H1 (cell line): ENCODE measurements around the gene FNIP2. TPM values are rescaled to one million over a fixed set of nuclear protein-coding genes. Genes with fewer than 3 reads are reported as not detected.

Experiments used
- CTCF ChIA-PET: fragments of 300-600 bp; sonication (Branson Sonifier 250); formaldehyde crosslinking; loops from one replicate; lab custom pipeline; 2021; ENCODE audit not compliant: partially characterized antibody; lab: Charles Lee
- POLR2A ChIA-PET: fragments of 300-600 bp; sonication (Branson Sonifier 250); formaldehyde crosslinking; loops from one replicate; lab custom pipeline; 2021; ENCODE audit warnings: inconsistent platforms; ENCODE audit not compliant: partially characterized antibody; lab: Charles Lee
- DNase-seq, 2 experiments: peaks; one replicate each; pipeline versions ENCODE4 v3.0.0 to v3.0.0-alpha.2; 2010 to 2022; ENCODE audit warnings: low spot score in 2 of 2, low read depth in 1 of 2, mixed read lengths in 1 of 2
- FAIRE-seq: peaks from 2 replicates; lab custom pipeline; 2011; peaks lifted over from hg19 to GRCh38; lab: Jason Lieb, UNC
- H2AFZ ChIP-seq: 2 replicates; pipeline ENCODE4 v1.8.1; 2012; ENCODE audit warnings: low read length, inconsistent platforms
- H2AK5ac ChIP-seq: 2 replicates; pipeline ENCODE4 v1.6.1; 2013; ENCODE audit warnings: low read depth, low read length
- H2BK120ac ChIP-seq: replicated peaks from 2 replicates; pipeline ENCODE3; 2013; ENCODE audit warnings: low read depth, low read length, inconsistent platforms
- H2BK12ac ChIP-seq: 2 replicates; pipeline ENCODE4 v1.6.1; 2013; ENCODE audit warnings: low read depth, low read length
- H2BK15ac ChIP-seq: 2 replicates; pipeline ENCODE4 v1.6.1; 2013; ENCODE audit warnings: low read length
- H2BK20ac ChIP-seq: 2 replicates; pipeline ENCODE4 v1.6.1; 2013; ENCODE audit warnings: low read length
- H2BK5ac ChIP-seq: 2 replicates; pipeline ENCODE4 v1.6.1; 2013; ENCODE audit warnings: low read depth, low read length
- H3K14ac ChIP-seq: 2 replicates; pipeline ENCODE4 v1.6.1; 2013; ENCODE audit warnings: inconsistent platforms; ENCODE audit not compliant: insufficient read length
- H3K18ac ChIP-seq: 2 replicates; pipeline ENCODE4 v1.6.1; 2013; ENCODE audit warnings: low read length; ENCODE audit errors: extremely low read depth
- H3K23ac ChIP-seq: 2 replicates; pipeline ENCODE4 v1.6.1; 2013; ENCODE audit warnings: inconsistent platforms; ENCODE audit not compliant: insufficient read length
- H3K23me2 ChIP-seq: 2 replicates; pipeline ENCODE4 v1.6.1; 2013; ENCODE audit warnings: low read depth, low read length
- H3K27ac ChIP-seq: 2 replicates; pipeline ENCODE4 v1.6.1; 2011; ENCODE audit warnings: low read depth, low read length, inconsistent platforms
- H3K27me3 ChIP-seq, 4 experiments: replicated peaks in 1 of 4; 1 replicate in 1 of 4; 2 replicates in 3 of 4; pipeline versions ENCODE4 v1.6.1 to v1.8.1; 2011 to 2013; ENCODE audit warnings: low read length in 3 of 4, mild to moderate bottlenecking in 3 of 4, inconsistent platforms in 2 of 4, mixed read lengths in 2 of 4, moderate library complexity in 1 of 4; ENCODE audit not compliant: control insufficient read depth in 3 of 4, insufficient read depth in 3 of 4; ENCODE audit errors: extremely low read depth in 1 of 4
- H3K36me3 ChIP-seq, 4 experiments: 2 replicates each; pipeline versions ENCODE4 v1.6.1 to v1.8.1; 2011 to 2013; ENCODE audit warnings: mild to moderate bottlenecking in 4 of 4, low read length in 3 of 4, moderate library complexity in 2 of 4, control low read depth in 1 of 4, inconsistent platforms in 1 of 4; ENCODE audit not compliant: insufficient read depth in 4 of 4, control insufficient read depth in 2 of 4
- H3K4ac ChIP-seq: replicated peaks from 2 replicates; pipeline ENCODE3; 2013; ENCODE audit warnings: low read length, low read depth, mixed read lengths, inconsistent platforms; ENCODE audit not compliant: insufficient read length
- H3K4me1 ChIP-seq, 4 experiments: replicated peaks in 1 of 4; 1 replicate in 1 of 4; 2 replicates in 3 of 4; pipeline versions ENCODE4 v1.6.1 to v1.8.1; 2011 to 2013; ENCODE audit warnings: low read length in 3 of 4, inconsistent platforms in 2 of 4, mixed read lengths in 1 of 4; ENCODE audit not compliant: insufficient read depth in 4 of 4, control insufficient read depth in 3 of 4
- H3K4me2 ChIP-seq, 2 experiments: 2 replicates each; pipeline versions ENCODE4 v1.6.1 to v1.8.1; 2011 to 2013; ENCODE audit warnings: low read depth in 2 of 2, low read length in 2 of 2, control low read depth in 1 of 2, inconsistent platforms in 1 of 2, mild to moderate bottlenecking in 1 of 2; ENCODE audit not compliant: insufficient read depth in 1 of 2
- H3K4me3 ChIP-seq, 4 experiments: fragments of 200-600, 300-600 bp in 1 of 4; sonication (generic), shearing (Covaris generic), sonication (Bioruptor Twin) in 1 of 4; 2 replicates each; pipeline versions ENCODE4 v1.5.1 to v1.8.1; 2011 to 2016; ENCODE audit warnings: low read length in 4 of 4, low read depth in 3 of 4, control low read depth in 2 of 4, inconsistent platforms in 2 of 4, mild to moderate bottlenecking in 2 of 4, mixed read lengths in 1 of 4, moderate library complexity in 1 of 4; ENCODE audit not compliant: insufficient read depth in 2 of 4; ENCODE audit errors: extremely low read depth in 1 of 4
- H3K56ac ChIP-seq: replicated peaks from 2 replicates; pipeline ENCODE3; 2013; ENCODE audit warnings: low read depth, mild to moderate bottlenecking, mixed read lengths, low read length, inconsistent platforms; ENCODE audit not compliant: insufficient read length
- H3K79me1 ChIP-seq: 2 replicates; pipeline ENCODE4 v1.6.1; 2013; ENCODE audit warnings: low read depth, low read length, control low read depth
- H3K79me2 ChIP-seq, 2 experiments: 2 replicates each; pipeline versions ENCODE4 v1.6.1 to v1.8.1; 2012 to 2013; ENCODE audit warnings: low read length in 2 of 2, mild to moderate bottlenecking in 2 of 2, inconsistent platforms in 1 of 2; ENCODE audit not compliant: insufficient read depth in 2 of 2, control insufficient read depth in 1 of 2
- H3K9ac ChIP-seq, 4 experiments: replicated peaks in 1 of 4; 1 replicate in 1 of 4; 2 replicates in 3 of 4; pipeline versions ENCODE4 v1.6.1 to v1.8.1; 2011 to 2013; ENCODE audit warnings: low read depth in 3 of 4, low read length in 3 of 4, control low read depth in 2 of 4, mild to moderate bottlenecking in 2 of 4, moderate library complexity in 2 of 4, inconsistent platforms in 1 of 4; ENCODE audit errors: extremely low read depth in 1 of 4
- H3K9me3 ChIP-seq, 2 experiments: 2 replicates each; pipeline versions ENCODE4 v1.6.1 to v1.8.1; 2012 to 2013; ENCODE audit warnings: mild to moderate bottlenecking in 2 of 2, moderate library complexity in 2 of 2, control low read depth in 1 of 2, inconsistent platforms in 1 of 2, low read depth in 1 of 2, low read length in 1 of 2, mixed read lengths in 1 of 2; ENCODE audit not compliant: insufficient read depth in 2 of 2
- H4K20me1 ChIP-seq, 2 experiments: replicated peaks in 1 of 2; 2 replicates each; pipeline versions ENCODE3 to v1.8.1; 2011 to 2013; ENCODE audit warnings: inconsistent platforms in 2 of 2, low read length in 2 of 2, mild to moderate bottlenecking in 1 of 2; ENCODE audit not compliant: insufficient read depth in 2 of 2, control insufficient read depth in 1 of 2
- H4K5ac ChIP-seq: 2 replicates; pipeline ENCODE4 v1.6.1; 2013; ENCODE audit warnings: low read length, low read depth, mixed read lengths, inconsistent platforms; ENCODE audit not compliant: insufficient read length
- H4K8ac ChIP-seq: 2 replicates; pipeline ENCODE4 v1.8.0; 2013; ENCODE audit warnings: mild to moderate bottlenecking, moderate library complexity, low read length, inconsistent platforms; ENCODE audit not compliant: insufficient read depth; ENCODE audit errors: extremely low read depth
- H4K91ac ChIP-seq: replicated peaks from 2 replicates; pipeline ENCODE3; 2013; ENCODE audit warnings: low read length, mixed read lengths, inconsistent platforms; ENCODE audit not compliant: insufficient read length
- ASH2L ChIP-seq: fragments of 200-600, 300-600 bp; sonication (generic); IDR thresholded peaks from one replicate; pipeline ENCODE4 v1.7.1; 2017; ENCODE audit warnings: low read length
- BACH1 ChIP-seq: IDR thresholded peaks from 2 replicates; pipeline ENCODE4 v1.6.1; 2012; ENCODE audit warnings: low read length, improper control_type of control experiment
- CEBPB ChIP-seq: IDR thresholded peaks from 2 replicates; pipeline ENCODE4 v1.6.1; 2012; ENCODE audit warnings: low read depth, low read length
- CHD1 ChIP-seq: IDR thresholded peaks from 2 replicates; pipeline ENCODE4 v1.6.1; 2012; ENCODE audit warnings: low read depth, low read length, improper control_type of control experiment
- CREB1 ChIP-seq: IDR thresholded peaks from 2 replicates; pipeline ENCODE4 v1.6.1; 2012; ENCODE audit warnings: inconsistent platforms
- CTBP2 ChIP-seq: IDR thresholded peaks from 2 replicates; pipeline ENCODE4 v1.7.0; 2011; ENCODE audit warnings: borderline replicate concordance, mild to moderate bottlenecking, moderate library complexity, mixed read lengths, low read length; ENCODE audit not compliant: insufficient read depth, insufficient read length
- GABPA ChIP-seq: IDR thresholded peaks from 2 replicates; pipeline ENCODE4 v1.6.1; 2011; ENCODE audit warnings: mild to moderate bottlenecking, low read length, moderate library complexity, borderline replicate concordance; ENCODE audit not compliant: insufficient read depth
- KDM1A ChIP-seq: fragments of 200-600, 300-600 bp; sonication (generic); IDR thresholded peaks from 2 replicates; pipeline ENCODE4 v1.7.1; 2016; ENCODE audit warnings: mild to moderate bottlenecking, low read length, borderline replicate concordance
- POU5F1 ChIP-seq: IDR thresholded peaks from 2 replicates; pipeline ENCODE4 v1.6.1; 2011; ENCODE audit warnings: low read depth, mild to moderate bottlenecking, low read length, moderate library complexity
- SIN3A ChIP-seq, 2 experiments: IDR thresholded peaks in 1 of 2; conservative IDR thresholded peaks in 1 of 2; 2 replicates each; pipeline ENCODE4 v1.6.1; 2011 to 2012; ENCODE audit warnings: low read length in 2 of 2, improper control_type of control experiment in 1 of 2, low read depth in 1 of 2, mild to moderate bottlenecking in 1 of 2
- SRF ChIP-seq: IDR thresholded peaks from 2 replicates; pipeline ENCODE4 v1.6.1; 2011; ENCODE audit warnings: mild to moderate bottlenecking, low read depth, low read length, moderate library complexity
- ZNF274 ChIP-seq: IDR thresholded peaks from 2 replicates; pipeline ENCODE4 v1.7.0; 2012; ENCODE audit warnings: low read length, borderline replicate concordance; ENCODE audit errors: extremely low read depth
- WGBS, 2 experiments: shearing (Covaris generic) in 1 of 2; methylation state at CpG; one replicate each; pipeline versions ENCODE4 v1.1.6 to v1.1.7; 2013 to 2015; ENCODE audit warnings: low lambda C conversion rate in 2 of 2, mixed read lengths in 2 of 2, inconsistent platforms in 1 of 2, low coverage in 1 of 2, missing lambda C conversion rate in 1 of 2; ENCODE audit not compliant: insufficient replicate concordance in 2 of 2, insufficient coverage in 1 of 2, insufficient read length in 1 of 2; ENCODE audit errors: extremely low coverage in 1 of 2, missing lambda C conversion rate in 1 of 2; 5-methylcytosine and 5-hydroxymethylcytosine counted together
- polyA plus RNA-seq, 7 experiments: library from polyadenylated mRNA; depleted of rRNA in 3 of 7; stranded (reverse) in 5 of 7; unstranded in 2 of 7; fragments of >200 nt in 5 of 7; fragments of 200-250 nt in 2 of 7; gene quantifications; 1 replicate in 5 of 7; 2 replicates in 1 of 7; 4 replicates in 1 of 7; pipeline versions ENCODE4 v1.2.1 to v1.2.3, GENCODE V29; 2011 to 2013; ENCODE audit warnings: missing spikeins in 2 of 7, mixed read lengths in 2 of 7
- total RNA-seq: library from RNA; stranded (reverse); fragmentation: NEBNext Ultra II Directional; extraction: Animal tissue kit (Norgen Biotek cat#: 25700); gene quantifications from 2 replicates; pipeline ENCODE4 v1.2.1, GENCODE V29; 2021
- TF ChIP-seq, protein P1 (sequence below): IDR thresholded peaks from 2 replicates; pipeline ENCODE4 v1.6.1; 2012; ENCODE audit warnings: inconsistent platforms

Gene FNIP2
- total and polyA plus RNA-seq, 2 of the 8 experiments (the other 6 are each of a cell fraction or from before 2014, with no cell fraction given), result 4.0 to 13.0 TPM

DNA sequence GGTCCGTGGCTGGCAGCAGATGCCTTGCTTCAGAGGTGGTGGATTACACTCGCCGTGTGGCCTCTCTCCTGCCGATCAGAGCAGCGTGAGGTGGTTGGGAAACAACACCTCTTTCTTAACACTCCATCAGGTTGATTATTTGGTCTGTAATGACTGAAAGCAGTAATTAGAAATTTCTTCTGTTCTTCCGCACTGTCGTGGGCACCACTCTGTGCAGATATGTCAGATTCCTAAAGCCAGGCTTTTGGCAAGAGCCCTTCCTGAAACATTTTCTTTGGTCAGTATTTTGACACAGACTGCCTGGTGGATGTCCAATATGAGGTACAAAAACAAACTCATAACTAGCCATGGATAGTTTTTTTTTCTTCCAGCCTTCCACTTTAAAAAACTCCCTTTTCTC is 100.9 kb downstream of the FNIP2 start:
- Histone ChIP-seq H3K56ac (no peak overlapping the region), H4K91ac (no peak overlapping the region), H3K18ac (no peak overlapping the region), H3K27ac (no peak overlapping the region), H3K79me2 (no peaks in the 10 kb centered on the region), H3K4me1 (peaks cover 0 to 10% (median 6%) of the 10 kb centered on the region in 4 experiments; a peak in 5 of 7 replicates), H2BK5ac (no peak overlapping the region), H3K4ac (no peak overlapping the region), H4K8ac (no peak overlapping the region), H2BK120ac (no peak overlapping the region), H3K9me3 (no peaks in the 10 kb centered on the region), H4K5ac (no peak overlapping the region), H2AK5ac (no peak overlapping the region), H3K9ac (no peak overlapping the region), H3K23ac (no peak overlapping the region), H2BK12ac (no peak overlapping the region), H3K14ac (no peak overlapping the region), H3K36me3 (peaks cover 0 to 6% (median 0%) of the 10 kb centered on the region in 4 experiments; a peak in 1 of 8 replicates), H2AFZ (no peak overlapping the region), H3K23me2 (no peaks in the 10 kb centered on the region), H2BK20ac (no peak overlapping the region), H3K4me2 (no peak overlapping the region), H3K27me3 (no peaks in the 10 kb centered on the region), H3K79me1 (no peaks in the 10 kb centered on the region), H4K20me1 (no peaks in the 10 kb centered on the region), H3K4me3 (no peak overlapping the region), H2BK15ac (no peak overlapping the region)
- ChIA-PET CTCF (interaction anchor here (1.1 to 4.6 kb wide), 8 partner anchors 8 to 333 kb away, joined by 3 to 19 read pairs (median 7); no protein-coding TSS in a partner anchor), POLR2A (no interaction called here)
- DNase-seq (no peak), FAIRE-seq (no peak)
- 87% methylated on average over 7 of the region's 7 CpGs; no CpG with 5 or more reads in 1 of the 2 experiments for WGBS, 2 experiments
- no peak for TF ChIP-seq BACH1
- TF ChIP-seq KDM1A, result no peak
- no peak for TF ChIP-seq CTBP2
- no peak for TF ChIP-seq CREB1
- TF ChIP-seq, protein P1, sequence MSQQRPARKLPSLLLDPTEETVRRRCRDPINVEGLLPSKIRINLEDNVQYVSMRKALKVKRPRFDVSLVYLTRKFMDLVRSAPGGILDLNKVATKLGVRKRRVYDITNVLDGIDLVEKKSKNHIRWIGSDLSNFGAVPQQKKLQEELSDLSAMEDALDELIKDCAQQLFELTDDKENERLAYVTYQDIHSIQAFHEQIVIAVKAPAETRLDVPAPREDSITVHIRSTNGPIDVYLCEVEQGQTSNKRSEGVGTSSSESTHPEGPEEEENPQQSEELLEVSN, result no peak
- no peak for TF ChIP-seq CEBPB
- no peak for TF ChIP-seq CHD1
- no peak for TF ChIP-seq ASH2L
- TF ChIP-seq POU5F1, result no peak
- TF ChIP-seq SIN3A (conservative IDR thresholded peaks at IDR 0.05 in 1 of 2, IDR thresholded peaks at IDR 0.05 in 1 of 2; ENCODE audit: low read depth in 1 of 2, low read length in 2 of 2), result no peak
- TF ChIP-seq SRF, result no peak
- TF ChIP-seq ZNF274, result no peak
- no peak for TF ChIP-seq GABPA
